HFF-Myc (cell line): ENCODE measurements around the gene NEDD1.

Experiments
- DNase-seq: peaks from one replicate; pipeline ENCODE4 v3.0.0-alpha.2; 2011; ENCODE audit warnings: low read depth; ENCODE audit errors: extremely low read depth
- H3K4me3 ChIP-seq: replicated peaks from 2 replicates; pipeline ENCODE4 v1.5.1; 2011; ENCODE audit warnings: low read depth, mild to moderate bottlenecking, control low read depth, low read length
- CTCF ChIP-seq: IDR thresholded peaks from 2 replicates; pipeline ENCODE4 v1.5.1; 2012; ENCODE audit warnings: mild to moderate bottlenecking, low read depth, low read length, control low read depth; ENCODE audit errors: missing control alignments

Gene NEDD1

GRCh38 chr12:96912943-96913342 is 5.9 kb downstream of the NEDD1 start:
- no peak overlapping the region for H3K4me3 ChIP-seq
- TF ChIP-seq CTCF: no peak
- no peak for DNase-seq

GRCh38 chr12:96919510-96920210 is 12.6 kb downstream of the NEDD1 start:
- no peak for TF ChIP-seq CTCF
- DNase-seq: no peak
- no peak overlapping the region for H3K4me3 ChIP-seq

GRCh38 chr12:96948782-96949181 is 41.7 kb downstream of the NEDD1 start:
- no peak for TF ChIP-seq CTCF
- no peak for DNase-seq
- no peak overlapping the region for H3K4me3 ChIP-seq

- no peak for TF ChIP-seq CTCF
- no peak for DNase-seq
- H3K4me3 ChIP-seq: no peak overlapping the region
Observed at GRCh38 chr12:96979532-96979931, 72.5 kb downstream of the NEDD1 start.

- TF ChIP-seq CTCF: no peak
- DNase-seq: peak; percentile 70
- H3K4me3 ChIP-seq: no peak overlapping the region
Observed at GRCh38 chr12:96980991-96981414, 73.9 kb downstream of the NEDD1 start.

- no peak overlapping the region for H3K4me3 ChIP-seq
- TF ChIP-seq CTCF: no peak
- no peak for DNase-seq
Observed at GRCh38 chr12:96981911-96982310, 74.9 kb downstream of the NEDD1 start.

- no peak for TF ChIP-seq CTCF
- no peak for DNase-seq
- H3K4me3 ChIP-seq: no peak overlapping the region
Observed at GRCh38 chr12:96982671-96983070, 75.6 kb downstream of the NEDD1 start.
